Measurements from ENCODE around the gene MYZAP.

GRCh38 chr15:57647791-57648130 lies 56.1 kb downstream of the MYZAP start:
- no peak for TF ChIP-seq TAF1 (IDR thresholded peaks at IDR 0.05; ENCODE audit: borderline replicate concordance, low read depth, low read length)
- no peak for TF ChIP-seq FOXM1 (IDR thresholded peaks at IDR 0.05; ENCODE audit: low read depth)
- TF ChIP-seq CTCF (IDR thresholded peaks at IDR 0.05): no peak
- no peak for TF ChIP-seq REST (IDR thresholded peaks at IDR 0.05; ENCODE audit: low read depth, low read length)
- TF ChIP-seq POLR2AphosphoS5 (IDR thresholded peaks at IDR 0.05; ENCODE audit: low read depth, low read length): no peak
- no peak for TF ChIP-seq ZBTB33 (IDR thresholded peaks at IDR 0.05; ENCODE audit: borderline replicate concordance, low read depth)
- TF ChIP-seq MEF2A (IDR thresholded peaks at IDR 0.05; ENCODE audit: borderline replicate concordance, low read depth): no peak
- no peak for TF ChIP-seq RFX5 (IDR thresholded peaks at IDR 0.05; ENCODE audit: low read length)
- TF ChIP-seq RXRA (IDR thresholded peaks at IDR 0.05; ENCODE audit: borderline replicate concordance, low read depth): no peak
- no peak for TF ChIP-seq RAD21 (IDR thresholded peaks at IDR 0.05; ENCODE audit: low read length)
- no peak for TF ChIP-seq MXI1 (IDR thresholded peaks at IDR 0.05; ENCODE audit: low read depth, low read length)
- no peak for TF ChIP-seq JUND (IDR thresholded peaks at IDR 0.05)
- no peak for TF ChIP-seq CHD2 (IDR thresholded peaks at IDR 0.05; ENCODE audit: low read length, partially characterized antibody)

All from SK-N-SH (cell line).